Panc1 (cell line): Measurements from ENCODE around the gene GFPT1. TPM values are rescaled to one million over a fixed set of nuclear protein-coding genes. Genes with fewer than 3 reads are reported as not detected.

Source experiments
- ATAC-seq: fragments of 200-7000 bp; cut with Tn5 transposase; 2 replicates; pipeline ENCODE4 v1.9.1; 2020; ENCODE audit warnings: mild to moderate bottlenecking, moderate library complexity
- BruUV-seq: library from RNA; stranded (reverse); fragments of 400-500 nt; replicated peaks from 2 replicates; lab custom pipeline; 2021; lab: Mats Ljungman, UMichigan
- CTCF ChIA-PET: fragments of 300-600 bp; sonication (Branson Sonifier 250); formaldehyde crosslinking; loops from one replicate; lab custom pipeline; 2022; ENCODE audit warnings: antibody characterized with exemption; lab: Charles Lee
- POLR2A ChIA-PET: fragments of 300-600 bp; sonication (Branson Sonifier 250); formaldehyde crosslinking; loops from one replicate; lab custom pipeline; 2022; ENCODE audit warnings: antibody characterized with exemption; lab: Charles Lee
- DNase-seq: peaks from one replicate; pipeline ENCODE4 v3.0.0-alpha.2; 2010; ENCODE audit warnings: low read depth, low spot score
- H3K27ac ChIP-seq: 2 replicates; pipeline ENCODE4 v1.5.1; 2011; ENCODE audit warnings: mild to moderate bottlenecking, low read length, inconsistent platforms
- H3K27me3 ChIP-seq: fragments of 200-500 bp; sonication (Bioruptor generic); 2 replicates; pipeline ENCODE4 v1.6.0; 2014; ENCODE audit warnings: low read length, inconsistent platforms; ENCODE audit not compliant: control insufficient read depth, insufficient read depth
- H3K36me3 ChIP-seq: fragments of 200-500 bp; sonication (Bioruptor generic); 2 replicates; pipeline ENCODE4 v1.5.1; 2014; ENCODE audit warnings: inconsistent platforms, mild to moderate bottlenecking, low read length, moderate library complexity; ENCODE audit not compliant: control insufficient read depth, insufficient read depth
- H3K4me1 ChIP-seq: 2 replicates; pipeline ENCODE4 v1.5.1; 2011; ENCODE audit warnings: inconsistent platforms, mild to moderate bottlenecking, low read length, moderate library complexity; ENCODE audit not compliant: control insufficient read depth, insufficient read depth
- H3K4me3 ChIP-seq, 2 experiments: 2 replicates each; pipeline ENCODE4 v1.5.1; 2011 to 2012; ENCODE audit warnings: low read depth in 2 of 2, low read length in 2 of 2, mild to moderate bottlenecking in 2 of 2, inconsistent platforms in 1 of 2, moderate library complexity in 1 of 2
- H3K9me3 ChIP-seq: fragments of 200-500 bp; sonication (Bioruptor generic); 2 replicates; pipeline ENCODE4 v1.5.1; 2014; ENCODE audit warnings: low read depth, mild to moderate bottlenecking, inconsistent platforms, low read length, moderate library complexity; ENCODE audit not compliant: control insufficient read depth, insufficient read depth
- POLR2AphosphoS5 ChIP-seq: IDR thresholded peaks from 2 replicates; pipeline ENCODE4 v1.6.1; 2012; ENCODE audit warnings: mild to moderate bottlenecking, low read depth, low read length, moderate library complexity
- REST ChIP-seq, 2 experiments: IDR thresholded peaks; 2 replicates each; pipeline ENCODE4 v1.6.1; 2011 to 2012; ENCODE audit warnings: low read depth in 2 of 2, control low read depth in 1 of 2, low read length in 1 of 2, mild to moderate bottlenecking in 1 of 2, moderate library complexity in 1 of 2; ENCODE audit not compliant: insufficient read depth in 1 of 2
- SIN3A ChIP-seq: IDR thresholded peaks from 2 replicates; pipeline ENCODE4 v1.6.1; 2012; ENCODE audit warnings: low read depth, mild to moderate bottlenecking, low read length, moderate library complexity, borderline replicate concordance; ENCODE audit not compliant: insufficient read depth
- TCF7L2 ChIP-seq: IDR thresholded peaks from 2 replicates; pipeline ENCODE4 v1.6.1; 2011; ENCODE audit warnings: mild to moderate bottlenecking, low read depth, low read length, inconsistent platforms
- in situ Hi-C: cut with HindIII; loops from 2 replicates; pipeline ENCODE4 v1.10.0; 2016; ENCODE audit warnings: low sequenced_read_pairs, low pct_unique_long_range_greater_than_20kb
- intact Hi-C: fragments of 100-400 bp; cut with micrococcal nuclease; formaldehyde crosslinking; loops from one replicate; pipeline ENCODE4 v1.10.0; 2022; ENCODE audit not compliant: unreplicated experiment
- total RNA-seq: library from RNA; stranded (reverse); gene quantifications from one replicate; pipeline ENCODE4 v1.2.1, GENCODE V29; 2021; ENCODE audit not compliant: unreplicated experiment
- TF ChIP-seq, protein P1 (sequence below): fragments of 450-650 bp; IDR thresholded peaks from 2 replicates; pipeline ENCODE4 v1.5.1; 2017; ENCODE audit warnings: mild to moderate bottlenecking

GFPT1 gene
- total RNA-seq, 1 experiment from 2014 or later = 53.0 TPM

- BruUV-seq = no TSS peak
- Histone ChIP-seq H3K4me3 (no peak overlapping the region), H3K27ac (no peak overlapping the region), H3K4me1 (no peaks in the 10 kb centered on the region), H3K9me3 (no peaks in the 10 kb centered on the region), H3K27me3 (no peaks in the 10 kb centered on the region), H3K36me3 (no peaks in the 10 kb centered on the region)
- in situ Hi-C loops = no loop called here
- POLR2A ChIA-PET = no interaction called here
- intact Hi-C loops = no loop called here
- ATAC-seq (no peak), DNase-seq (no peak)
- CTCF ChIA-PET = no interaction called here
- TF ChIP-seq TCF7L2 (no peak), REST (IDR thresholded peaks at IDR 0.05; ENCODE audit: insufficient read depth in 1 of 2, low read depth in 2 of 2, low read length in 1 of 2) (no peak), SIN3A (no peak), POLR2AphosphoS5 (no peak)
- TF ChIP-seq, protein P1, sequence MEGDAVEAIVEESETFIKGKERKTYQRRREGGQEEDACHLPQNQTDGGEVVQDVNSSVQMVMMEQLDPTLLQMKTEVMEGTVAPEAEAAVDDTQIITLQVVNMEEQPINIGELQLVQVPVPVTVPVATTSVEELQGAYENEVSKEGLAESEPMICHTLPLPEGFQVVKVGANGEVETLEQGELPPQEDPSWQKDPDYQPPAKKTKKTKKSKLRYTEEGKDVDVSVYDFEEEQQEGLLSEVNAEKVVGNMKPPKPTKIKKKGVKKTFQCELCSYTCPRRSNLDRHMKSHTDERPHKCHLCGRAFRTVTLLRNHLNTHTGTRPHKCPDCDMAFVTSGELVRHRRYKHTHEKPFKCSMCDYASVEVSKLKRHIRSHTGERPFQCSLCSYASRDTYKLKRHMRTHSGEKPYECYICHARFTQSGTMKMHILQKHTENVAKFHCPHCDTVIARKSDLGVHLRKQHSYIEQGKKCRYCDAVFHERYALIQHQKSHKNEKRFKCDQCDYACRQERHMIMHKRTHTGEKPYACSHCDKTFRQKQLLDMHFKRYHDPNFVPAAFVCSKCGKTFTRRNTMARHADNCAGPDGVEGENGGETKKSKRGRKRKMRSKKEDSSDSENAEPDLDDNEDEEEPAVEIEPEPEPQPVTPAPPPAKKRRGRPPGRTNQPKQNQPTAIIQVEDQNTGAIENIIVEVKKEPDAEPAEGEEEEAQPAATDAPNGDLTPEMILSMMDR = no peak
Observed at GRCh38 chr2:69288429-69288828, 98.6 kb downstream of the GFPT1 start.

DNA sequence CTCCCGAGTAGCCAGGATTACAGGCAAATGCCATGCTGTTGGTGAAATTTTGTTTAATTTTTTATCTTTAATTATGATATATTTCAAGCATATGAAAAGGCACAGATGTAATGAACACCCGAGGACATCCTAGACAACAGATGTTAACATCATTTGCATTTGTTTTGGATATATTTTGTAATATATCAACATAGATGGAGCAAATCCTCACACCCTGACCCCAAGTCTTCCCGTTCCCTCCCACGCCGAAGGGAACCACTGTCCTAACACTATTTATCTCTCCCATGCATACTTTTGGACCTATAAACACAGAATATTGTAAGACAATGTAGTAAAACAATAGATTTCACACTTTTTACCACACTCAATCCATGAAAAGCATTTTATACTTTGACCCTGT is 99.5 kb downstream of the GFPT1 start:
- no peaks in the 10 kb centered on the region for H3K27me3 ChIP-seq
- H3K4me1 ChIP-seq = no peaks in the 10 kb centered on the region
- in situ Hi-C loops (no loop called here), intact Hi-C loops (no loop called here)
- H3K4me3 ChIP-seq = no peak overlapping the region
- no peak overlapping the region for H3K27ac ChIP-seq
- no peak for DNase-seq
- ChIA-PET POLR2A (no interaction called here), CTCF (no interaction called here)
- H3K36me3 ChIP-seq = no peaks in the 10 kb centered on the region
- H3K9me3 ChIP-seq = no peaks in the 10 kb centered on the region
- no peak for ATAC-seq
- BruUV-seq = no TSS peak
- TF ChIP-seq REST (IDR thresholded peaks at IDR 0.05; ENCODE audit: insufficient read depth in 1 of 2, low read depth in 2 of 2, low read length in 1 of 2) = no peak
- TF ChIP-seq POLR2AphosphoS5 = no peak
- TF ChIP-seq, protein P1 = no peak
- no peak for TF ChIP-seq SIN3A
- no peak for TF ChIP-seq TCF7L2
